ENCODE data around the gene PRDX5.

GRCh38 chr11:64304032-64304315, 13.9 kb upstream of the PRDX5 start:
- TF ChIP-seq CTCF (conservative IDR thresholded peaks at IDR 0.05; ENCODE audit: low read depth, low read length) = no peak
- TF ChIP-seq EZH2 (IDR thresholded peaks at IDR 0.05; ENCODE audit: borderline replicate concordance, low read depth, low read length, poor library complexity, severe bottlenecking) = no peak
